Endothelial cell of umbilical vein (primary cell): ENCODE data around the gene STAB1. TPM values are rescaled to one million over a fixed set of nuclear protein-coding genes. Genes with fewer than 3 reads are reported as not detected.

Source experiments
- BruUV-seq: library from RNA; stranded (reverse); fragments of 400-500 nt; replicated peaks from 2 replicates; lab custom pipeline; 2021; lab: Mats Ljungman, UMichigan
- CTCF ChIA-PET: fragments of 300-600, 350-600 bp; sonication (Branson Sonifier 250); formaldehyde crosslinking; loops from one replicate; lab custom pipeline; 2021; ENCODE audit warnings: antibody characterized with exemption, inconsistent platforms; lab: Charles Lee
- POLR2A ChIA-PET: fragments of 300-600, 350-600 bp; sonication (Branson Sonifier 250); formaldehyde crosslinking; loops from one replicate; lab custom pipeline; 2021; ENCODE audit warnings: antibody characterized with exemption, inconsistent platforms; lab: Charles Lee
- DNase-seq: peaks from one replicate; pipeline ENCODE4 v3.0.0-alpha.2; 2011; ENCODE audit warnings: low read depth, low spot score
- FAIRE-seq: peaks from 2 replicates; lab custom pipeline; 2011; peaks lifted over from hg19 to GRCh38; lab: Jason Lieb, UNC
- H2AFZ ChIP-seq: 2 replicates; pipeline ENCODE4 v1.6.0; 2012; ENCODE audit warnings: low read depth, low read length, control low read depth, inconsistent platforms
- H3K27ac ChIP-seq: 2 replicates; pipeline ENCODE4 v1.5.1; 2011; ENCODE audit warnings: low read depth, mild to moderate bottlenecking, control low read depth, low read length, moderate library complexity; ENCODE audit not compliant: insufficient read depth
- H3K27me3 ChIP-seq, 2 experiments: 2 replicates each; pipeline versions ENCODE4 v1.6.0 to v1.6.1; 2011; ENCODE audit warnings: low read length in 2 of 2, mixed read lengths in 1 of 2; ENCODE audit not compliant: control insufficient read depth in 2 of 2, insufficient read depth in 2 of 2
- H3K36me3 ChIP-seq, 2 experiments: 2 replicates in 1 of 2; 3 replicates in 1 of 2; pipeline ENCODE4 v1.5.1; 2011; ENCODE audit warnings: low read length in 2 of 2, mild to moderate bottlenecking in 1 of 2, moderate library complexity in 1 of 2; ENCODE audit not compliant: control insufficient read depth in 2 of 2, insufficient read depth in 2 of 2; ENCODE audit errors: extremely low read depth in 1 of 2
- H3K4me1 ChIP-seq: 3 replicates; pipeline ENCODE4 v1.5.1; 2011; ENCODE audit warnings: mild to moderate bottlenecking, low read length; ENCODE audit not compliant: control insufficient read depth, insufficient read depth; ENCODE audit errors: extremely low read depth
- H3K4me2 ChIP-seq: 2 replicates; pipeline ENCODE4 v1.6.1; 2011; ENCODE audit warnings: low read length, control low read depth, mixed read lengths; ENCODE audit not compliant: insufficient read depth
- H3K4me3 ChIP-seq, 3 experiments: fragments of 200-600 bp in 1 of 3; sonication (generic), shearing (Covaris generic) in 1 of 3; replicated peaks in 1 of 3; 2 replicates each; pipeline ENCODE4 v1.5.1; 2011 to 2016; ENCODE audit warnings: control low read depth in 3 of 3, low read length in 3 of 3, mild to moderate bottlenecking in 2 of 3, inconsistent platforms in 1 of 3, low read depth in 1 of 3, moderate library complexity in 1 of 3; ENCODE audit not compliant: insufficient read depth in 1 of 3
- H3K79me2 ChIP-seq: 2 replicates; pipeline ENCODE4 v1.6.0; 2012; ENCODE audit warnings: low read length, inconsistent platforms; ENCODE audit not compliant: control insufficient read depth, insufficient read depth
- H3K9ac ChIP-seq: replicated peaks from 2 replicates; pipeline ENCODE3; 2011; ENCODE audit warnings: low read length, control low read depth; ENCODE audit not compliant: insufficient read depth; ENCODE audit errors: extremely low read depth
- H3K9me1 ChIP-seq: replicated peaks from 3 replicates; pipeline ENCODE4 v1.6.0; 2011; ENCODE audit warnings: mild to moderate bottlenecking, low read length; ENCODE audit not compliant: control insufficient read depth, insufficient read depth; ENCODE audit errors: extremely low read depth
- H3K9me3 ChIP-seq: replicated peaks from 2 replicates; pipeline ENCODE4 v1.5.1; 2012; ENCODE audit warnings: low read length, inconsistent platforms; ENCODE audit not compliant: control insufficient read depth, insufficient read depth
- H4K20me1 ChIP-seq: replicated peaks from 2 replicates; pipeline ENCODE3; 2011; ENCODE audit warnings: mild to moderate bottlenecking, low read length; ENCODE audit not compliant: control insufficient read depth, insufficient read depth; ENCODE audit errors: extremely low read depth
- CTCF ChIP-seq, 2 donors: IDR thresholded peaks; 1 replicate in 1 of 2; 2 replicates in 1 of 2; pipeline ENCODE4 v1.5.1; 2011; ENCODE audit warnings: low read length in 2 of 2, mild to moderate bottlenecking in 2 of 2, moderate library complexity in 2 of 2, control low read depth in 1 of 2, inconsistent platforms in 1 of 2, low read depth in 1 of 2; ENCODE audit not compliant: insufficient read depth in 1 of 2; ENCODE audit errors: extremely low read depth in 1 of 2
- EZH2 ChIP-seq: IDR thresholded peaks from 2 replicates; pipeline ENCODE4 v1.6.1; 2012; ENCODE audit warnings: borderline replicate concordance, low read depth, mild to moderate bottlenecking, moderate library complexity, low read length, inconsistent platforms; ENCODE audit not compliant: severe bottlenecking
- FOS ChIP-seq: IDR thresholded peaks from 2 replicates; pipeline ENCODE4 v1.6.1; 2011; ENCODE audit warnings: mild to moderate bottlenecking, low read length, moderate library complexity, borderline replicate concordance; ENCODE audit not compliant: insufficient read depth
- GATA2 ChIP-seq: IDR thresholded peaks from 2 replicates; pipeline ENCODE4 v1.7.0; 2011; ENCODE audit warnings: low read depth, mild to moderate bottlenecking, moderate library complexity, mixed read lengths, low read length; ENCODE audit not compliant: insufficient read length, insufficient read depth
- JUN ChIP-seq: IDR thresholded peaks from 2 replicates; pipeline ENCODE4 v1.6.1; 2011; ENCODE audit warnings: borderline replicate concordance, low read depth; ENCODE audit not compliant: insufficient read length, insufficient read depth
- MAX ChIP-seq: IDR thresholded peaks from 2 replicates; pipeline ENCODE4 v1.6.1; 2011; ENCODE audit not compliant: insufficient read depth, insufficient read length
- MYC ChIP-seq: IDR thresholded peaks from one replicate; pipeline ENCODE4 v1.6.1; 2011; ENCODE audit warnings: mild to moderate bottlenecking, low read depth, low read length
- POLR2A ChIP-seq: IDR thresholded peaks from 2 replicates; pipeline ENCODE4 v1.6.1; 2012; ENCODE audit warnings: low read depth, mild to moderate bottlenecking, control low read depth, low read length
- POLR2AphosphoS5 ChIP-seq: IDR thresholded peaks from 2 replicates; pipeline ENCODE4 v1.6.1; 2012; ENCODE audit warnings: low read depth, mild to moderate bottlenecking, control low read depth, low read length, moderate library complexity; ENCODE audit not compliant: insufficient read depth
- dilution Hi-C: fragments of 300-500 bp; cut with MboI; formaldehyde crosslinking; loops from one replicate; pipeline ENCODE4 v1.15.0; 2019; ENCODE audit warnings: low sequenced_read_pairs; ENCODE audit not compliant: extremely low pct_ligation_motif_present
- intact Hi-C: fragments of 100-400 bp; cut with micrococcal nuclease; formaldehyde crosslinking; loops from one replicate; pipeline ENCODE4 v1.10.0; 2022
- polyA plus RNA-seq, 4 experiments: library from polyadenylated mRNA; depleted of rRNA in 3 of 4; stranded (reverse) in 3 of 4; unstranded in 1 of 4; fragments of >200 nt; gene quantifications; 2 replicates each; pipeline versions ENCODE4 v1.2.1 to v1.2.3, GENCODE V29; 2011 to 2012; ENCODE audit warnings: missing spikeins in 1 of 4
- total RNA-seq: library from RNA; stranded (reverse); gene quantifications from 2 replicates; pipeline ENCODE4 v1.2.3, GENCODE V29; 2021

STAB1 gene
- total and polyA plus RNA-seq, 2 donors (not counting 3 experiments of a cell fraction or from before 2014, with no cell fraction given), result 369 TPM

DNA sequence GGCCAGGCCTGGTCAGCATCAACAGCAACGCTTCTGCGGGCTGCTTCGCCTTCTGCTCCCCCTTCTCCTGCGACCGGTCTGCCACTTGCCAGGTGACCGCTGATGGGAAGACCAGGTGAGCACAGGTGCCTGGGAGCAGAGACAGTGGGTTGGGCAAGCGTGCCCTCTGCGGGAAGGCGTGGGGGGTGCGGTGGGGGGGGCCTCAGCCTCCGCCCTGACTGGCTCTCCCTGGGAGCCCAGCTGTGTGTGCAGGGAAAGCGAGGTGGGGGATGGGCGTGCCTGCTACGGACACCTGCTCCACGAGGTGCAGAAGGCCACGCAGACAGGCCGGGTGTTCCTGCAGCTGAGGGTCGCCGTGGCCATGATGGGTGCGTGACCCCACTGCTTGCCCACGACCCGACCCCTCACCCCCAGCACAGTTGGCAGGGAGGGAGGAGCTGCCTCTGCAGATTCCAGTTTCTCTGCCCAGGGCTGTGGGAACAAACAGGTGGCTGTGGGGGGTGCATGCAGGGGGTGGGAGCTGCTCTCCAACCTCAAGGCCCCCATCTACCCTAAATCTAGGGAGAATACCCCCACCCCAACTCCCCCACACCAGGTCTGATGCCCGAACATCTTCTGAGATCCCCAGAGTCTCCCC lies 8.8 kb downstream of the STAB1 start:
- dilution Hi-C loops, result no loop called here
- H4K20me1 ChIP-seq, result no peaks in the 10 kb centered on the region
- intact Hi-C loops, result no loop called here
- DNase-seq (no peak), FAIRE-seq (no peak)
- no peaks in the 10 kb centered on the region for H3K9me3 ChIP-seq
- H2AFZ ChIP-seq, result no peak overlapping the region
- no TSS peak for BruUV-seq
- H3K36me3 ChIP-seq, result peaks cover 25 to 62% of the 10 kb centered on the region in 2 experiments
- POLR2A ChIA-PET, result no interaction called here
- no peak overlapping the region for H3K9ac ChIP-seq
- no peak for TF ChIP-seq POLR2AphosphoS5
- no peak for TF ChIP-seq MYC
- TF ChIP-seq EZH2, result no peak
- TF ChIP-seq CTCF (IDR thresholded peaks at IDR 0.05; ENCODE audit: extremely low read depth in 1 of 2, insufficient read depth in 1 of 2, low read depth in 1 of 2, low read length in 2 of 2), result no peak
- no peak for TF ChIP-seq FOS
- TF ChIP-seq MAX, result no peak
- no peak for TF ChIP-seq POLR2A
- TF ChIP-seq GATA2, result no peak
- TF ChIP-seq JUN, result no peak
- H3K4me1 ChIP-seq, result peaks cover 10% of the 10 kb centered on the region
- CTCF ChIA-PET, result interaction anchor here (1.1 to 1.4 kb wide), 2 partner anchors 9 to 13 kb away, joined by 4 read pairs; partner anchors contain the start of gene STAB1
- no peaks in the 10 kb centered on the region for H3K27me3 ChIP-seq
- H3K4me2 ChIP-seq, result no peak overlapping the region
- no peak overlapping the region for H3K4me3 ChIP-seq
- no peak overlapping the region for H3K27ac ChIP-seq
- no peaks in the 10 kb centered on the region for H3K9me1 ChIP-seq
- H3K79me2 ChIP-seq, result peaks cover 27% of the 10 kb centered on the region
